ENCODE results near the gene FCMR. TPM values are rescaled to one million over a fixed set of nuclear protein-coding genes. Genes with fewer than 3 reads are reported as not detected.

The FCMR gene
- total RNA-seq, 1 experiment from 2014 or later = not detected

- in situ Hi-C loops (cut with HindIII; ENCODE audit: low sequenced_read_pairs) = no loop called here
- DNase-seq (ENCODE audit: low spot score) = no peak
Observed at GRCh38 chr1:206951318-206952100, 29.8 kb upstream of the FCMR start.

GRCh38 chr1:206949641-206950040 is 27.9 kb upstream of the FCMR start:
- in situ Hi-C loops (cut with HindIII; ENCODE audit: low sequenced_read_pairs) = no loop called here
- DNase-seq (ENCODE audit: low spot score) = no peak

- in situ Hi-C loops (cut with HindIII; ENCODE audit: low sequenced_read_pairs) = no loop called here
- no peak for DNase-seq (ENCODE audit: low spot score)
Observed at GRCh38 chr1:206949208-206949607, 27.5 kb upstream of the FCMR start.

GRCh38 chr1:206947255-206947654 is 25.5 kb upstream of the FCMR start:
- no peak for DNase-seq (ENCODE audit: low spot score)
- in situ Hi-C loops (cut with HindIII; ENCODE audit: low sequenced_read_pairs) = no loop called here

- in situ Hi-C loops (cut with HindIII; ENCODE audit: low sequenced_read_pairs) = no loop called here
- no peak for DNase-seq (ENCODE audit: low spot score)
Observed at GRCh38 chr1:206946261-206946660, 24.5 kb upstream of the FCMR start, which contains the start of gene PIGR. PIGR (minus strand) TSS chr1:206946466; CDS start chr1:206940531, 5,935 bp downstream.

GRCh38 chr1:206945779-206946178 is 24.0 kb upstream of the FCMR start:
- in situ Hi-C loops (cut with HindIII; ENCODE audit: low sequenced_read_pairs) = no loop called here
- no peak for DNase-seq (ENCODE audit: low spot score)

- in situ Hi-C loops (cut with HindIII; ENCODE audit: low sequenced_read_pairs) = no loop called here
- no peak for DNase-seq (ENCODE audit: low spot score)
Observed at GRCh38 chr1:206944703-206945102, 23.0 kb upstream of the FCMR start.

GRCh38 chr1:206941766-206942418 is 20.2 kb upstream of the FCMR start:
- DNase-seq (ENCODE audit: low spot score) = no peak
- in situ Hi-C loops (cut with HindIII; ENCODE audit: low sequenced_read_pairs) = no loop called here

GRCh38 chr1:206940588-206940936 is 18.8 kb upstream of the FCMR start:
- in situ Hi-C loops (cut with HindIII; ENCODE audit: low sequenced_read_pairs) = no loop called here
- DNase-seq (ENCODE audit: low spot score) = no peak

GRCh38 chr1:206939841-206940587 is 18.3 kb upstream of the FCMR start:
- DNase-seq (ENCODE audit: low spot score) = no peak
- in situ Hi-C loops (cut with HindIII; ENCODE audit: low sequenced_read_pairs) = no loop called here

- DNase-seq (ENCODE audit: low spot score) = no peak
- in situ Hi-C loops (cut with HindIII; ENCODE audit: low sequenced_read_pairs) = no loop called here
Observed at GRCh38 chr1:206939131-206939530, 17.4 kb upstream of the FCMR start.

- no peak for DNase-seq (ENCODE audit: low spot score)
- in situ Hi-C loops (cut with HindIII; ENCODE audit: low sequenced_read_pairs) = no loop called here
Observed at GRCh38 chr1:206937425-206937824, 15.7 kb upstream of the FCMR start.

GRCh38 chr1:206935491-206936067 is 13.8 kb upstream of the FCMR start:
- no peak for DNase-seq (ENCODE audit: low spot score)
- in situ Hi-C loops (cut with HindIII; ENCODE audit: low sequenced_read_pairs) = no loop called here

GRCh38 chr1:206933333-206933945 is 11.7 kb upstream of the FCMR start:
- in situ Hi-C loops (cut with HindIII; ENCODE audit: low sequenced_read_pairs) = no loop called here
- DNase-seq (ENCODE audit: low spot score) = no peak

- no peak for DNase-seq (ENCODE audit: low spot score)
- in situ Hi-C loops (cut with HindIII; ENCODE audit: low sequenced_read_pairs) = no loop called here
Observed at GRCh38 chr1:206932177-206932576, 10.4 kb upstream of the FCMR start.

- no peak for DNase-seq (ENCODE audit: low spot score)
- in situ Hi-C loops (cut with HindIII; ENCODE audit: low sequenced_read_pairs) = no loop called here
Observed at GRCh38 chr1:206931709-206932108, 10.0 kb upstream of the FCMR start.

- DNase-seq (ENCODE audit: low spot score) = no peak
- in situ Hi-C loops (cut with HindIII; ENCODE audit: low sequenced_read_pairs) = no loop called here
Observed at GRCh38 chr1:206930210-206930798, 8.6 kb upstream of the FCMR start.

GRCh38 chr1:206929524-206929923 is 7.8 kb upstream of the FCMR start:
- in situ Hi-C loops (cut with HindIII; ENCODE audit: low sequenced_read_pairs) = no loop called here
- DNase-seq (ENCODE audit: low spot score) = no peak

- in situ Hi-C loops (cut with HindIII; ENCODE audit: low sequenced_read_pairs) = no loop called here
- peak; percentile 84 for DNase-seq (ENCODE audit: low spot score)
Observed at GRCh38 chr1:206926286-206926685, 4.5 kb upstream of the FCMR start.
